Left ventricle myocardium inferior (tissue), 1 donor: Measurements from ENCODE around the gene DLX2. TPM values are rescaled to one million over a fixed set of nuclear protein-coding genes. Genes with fewer than 3 reads are reported as not detected.
A peak's percentile ranks its signal among the peaks of the same experiment; 100 is the strongest.

Experiments
- DNase-seq: peaks from one replicate; pipeline ENCODE4 v3.0.0-alpha.2; 2020
- H3K27ac ChIP-seq: fragments of 200-600 bp; replicated peaks from 2 replicates; pipeline ENCODE4 v1.8.0; 2021
- H3K27me3 ChIP-seq: fragments of 200-600 bp; 2 replicates; pipeline ENCODE4 v1.8.0; 2021; ENCODE audit warnings: low read depth
- H3K36me3 ChIP-seq: fragments of 200-600 bp; 2 replicates; pipeline ENCODE4 v1.8.0; 2021
- H3K4me1 ChIP-seq: fragments of 200-600 bp; 2 replicates; pipeline ENCODE4 v1.8.0; 2021
- H3K4me3 ChIP-seq: fragments of 200-600 bp; 2 replicates; pipeline ENCODE4 v1.8.0; 2021; ENCODE audit warnings: mild to moderate bottlenecking, moderate library complexity
- H3K9me3 ChIP-seq: fragments of 200-600 bp; replicated peaks from 2 replicates; pipeline ENCODE4 v1.8.0; 2021
- intact Hi-C: fragments of 100-400 bp; cut with micrococcal nuclease; formaldehyde crosslinking; loops from one replicate; pipeline ENCODE4 v1.11.0; 2022
- total RNA-seq: library from RNA; stranded (reverse); fragmentation: NEBNext Ultra II Directional; extraction: Animal tissue kit (Norgen Biotek cat#: 25700); gene quantifications from one replicate; pipeline ENCODE4 v1.2.1, GENCODE V29; 2021
- TF ChIP-seq, protein P1 (sequence below): fragments of 200-600 bp; IDR thresholded peaks from 2 replicates; pipeline ENCODE4 v1.8.0; 2021; ENCODE audit warnings: antibody characterized with exemption, mild to moderate bottlenecking, borderline replicate concordance
- donor health status: DM: no; HTN: yes; CAD: no; lungs with severe emphysema.

Gene DLX2
- total RNA-seq, 1 donor from 2014 or later, result not detected

DNA sequence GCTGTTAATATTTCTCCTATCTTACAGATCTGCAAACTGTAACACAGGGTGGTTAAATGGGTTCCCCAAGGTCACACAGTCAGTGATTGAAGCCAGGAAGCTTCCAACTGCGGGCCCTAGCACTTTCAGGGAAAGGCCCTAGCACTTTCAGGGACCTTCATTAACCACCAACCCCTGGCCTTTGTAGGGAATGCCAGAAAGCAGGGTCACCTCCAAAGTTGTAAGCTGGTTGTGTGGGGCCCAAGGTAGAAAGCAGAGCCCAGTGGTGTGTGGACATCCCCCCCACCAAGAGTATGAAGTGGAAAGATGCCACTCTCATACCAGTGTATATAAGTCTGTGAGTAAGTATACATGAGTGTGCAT is 4.4 kb downstream of the DLX2 start:
- Histone ChIP-seq H3K4me3 (no peak overlapping the region), H3K27ac (no peak overlapping the region), H3K4me1 (peaks cover 85% of the 10 kb centered on the region), H3K36me3 (no peaks in the 10 kb centered on the region), H3K9me3 (no peaks in the 10 kb centered on the region), H3K27me3 (peaks cover 100% of the 10 kb centered on the region)
- no peak for DNase-seq
- TF ChIP-seq, protein P1, sequence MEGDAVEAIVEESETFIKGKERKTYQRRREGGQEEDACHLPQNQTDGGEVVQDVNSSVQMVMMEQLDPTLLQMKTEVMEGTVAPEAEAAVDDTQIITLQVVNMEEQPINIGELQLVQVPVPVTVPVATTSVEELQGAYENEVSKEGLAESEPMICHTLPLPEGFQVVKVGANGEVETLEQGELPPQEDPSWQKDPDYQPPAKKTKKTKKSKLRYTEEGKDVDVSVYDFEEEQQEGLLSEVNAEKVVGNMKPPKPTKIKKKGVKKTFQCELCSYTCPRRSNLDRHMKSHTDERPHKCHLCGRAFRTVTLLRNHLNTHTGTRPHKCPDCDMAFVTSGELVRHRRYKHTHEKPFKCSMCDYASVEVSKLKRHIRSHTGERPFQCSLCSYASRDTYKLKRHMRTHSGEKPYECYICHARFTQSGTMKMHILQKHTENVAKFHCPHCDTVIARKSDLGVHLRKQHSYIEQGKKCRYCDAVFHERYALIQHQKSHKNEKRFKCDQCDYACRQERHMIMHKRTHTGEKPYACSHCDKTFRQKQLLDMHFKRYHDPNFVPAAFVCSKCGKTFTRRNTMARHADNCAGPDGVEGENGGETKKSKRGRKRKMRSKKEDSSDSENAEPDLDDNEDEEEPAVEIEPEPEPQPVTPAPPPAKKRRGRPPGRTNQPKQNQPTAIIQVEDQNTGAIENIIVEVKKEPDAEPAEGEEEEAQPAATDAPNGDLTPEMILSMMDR, result no peak
- intact Hi-C loops, result no loop called here

DNA sequence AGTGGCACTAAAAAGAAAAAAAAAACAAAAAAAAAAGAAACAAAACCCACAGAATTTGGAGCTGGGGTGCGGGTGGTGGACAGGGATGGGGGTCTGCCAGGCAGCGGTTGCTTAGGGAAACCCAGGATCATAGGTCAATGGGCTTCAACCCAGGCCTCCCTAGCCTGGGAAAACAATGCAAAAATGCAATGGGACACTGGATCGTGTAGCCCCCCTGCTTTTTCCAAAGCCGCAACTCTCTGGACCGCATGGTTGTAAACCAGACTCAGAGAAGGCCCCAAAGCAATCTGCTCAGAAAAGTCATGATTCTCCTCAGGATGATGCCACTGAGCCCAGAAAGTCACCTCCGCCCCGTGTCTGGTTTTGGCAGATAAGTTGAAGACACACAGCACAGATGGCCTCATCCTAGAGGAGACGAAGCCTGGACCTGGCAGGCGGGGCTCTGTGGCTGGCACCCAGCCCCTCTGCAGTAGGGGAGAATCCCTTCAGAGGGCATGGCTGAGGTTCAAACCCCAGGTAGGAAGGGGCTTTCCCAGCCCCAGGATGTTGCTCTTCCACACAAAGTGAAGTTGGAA is 5.1 kb downstream of the DLX2 start:
- Histone ChIP-seq H3K9me3 (no peaks in the 10 kb centered on the region), H3K4me3 (peak overlapping the region; percentile 62), H3K27me3 (peaks cover 100% of the 10 kb centered on the region), H3K27ac (no peak overlapping the region), H3K4me1 (peaks cover 79% of the 10 kb centered on the region), H3K36me3 (no peaks in the 10 kb centered on the region)
- TF ChIP-seq, protein P1, result no peak
- DNase-seq, result no peak
- intact Hi-C loops, result no loop called here

DNA sequence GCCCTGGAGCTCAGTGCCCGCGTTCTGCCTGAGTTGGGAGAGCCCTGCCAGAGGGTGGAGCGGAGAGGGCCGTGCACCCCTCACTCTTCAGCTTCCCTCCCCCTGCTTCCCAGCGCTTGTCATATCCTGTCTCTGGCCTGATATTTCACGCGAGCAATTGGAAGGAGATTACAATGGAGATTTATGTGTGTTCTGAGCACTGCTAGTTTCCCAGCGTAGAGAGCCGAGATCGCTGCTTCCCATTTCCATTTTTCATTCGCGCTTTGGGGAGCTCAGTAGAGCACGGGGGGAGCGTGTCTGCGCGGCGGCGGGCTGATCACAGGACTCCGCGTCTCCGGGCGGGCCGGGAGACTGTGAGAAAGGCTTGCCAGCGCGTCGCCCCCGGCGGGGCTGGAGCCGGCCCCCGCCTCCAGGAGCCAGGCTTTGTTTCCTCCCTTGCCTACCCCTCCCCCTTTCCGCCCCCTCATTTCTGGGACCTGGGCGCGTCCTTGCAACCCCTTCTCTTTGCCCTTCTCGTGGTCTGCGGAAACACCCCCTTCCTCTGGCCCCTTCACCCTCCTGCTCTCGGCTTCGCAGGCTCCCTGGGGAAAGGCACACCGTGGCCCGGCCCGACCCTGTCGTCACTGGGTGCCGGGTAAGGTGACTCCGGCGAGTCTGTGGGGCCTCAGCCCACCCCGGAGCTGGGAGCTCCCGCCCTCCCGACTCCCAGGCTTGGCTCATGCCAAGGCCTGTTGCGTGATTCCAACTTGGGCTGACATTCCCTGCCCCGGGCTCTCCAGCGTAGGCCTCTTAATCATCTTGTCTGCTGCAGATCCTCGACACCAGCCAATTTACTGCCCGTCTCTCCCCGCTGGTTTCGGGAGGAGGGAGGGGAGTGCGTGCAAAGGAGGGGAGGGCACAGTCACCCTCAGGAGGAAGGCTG is 5.8 kb downstream of the DLX2 start:
- Histone ChIP-seq H3K27me3 (peaks cover 100% of the 10 kb centered on the region), H3K36me3 (no peaks in the 10 kb centered on the region), H3K4me1 (peaks cover 71% of the 10 kb centered on the region), H3K9me3 (no peaks in the 10 kb centered on the region), H3K27ac (no peak overlapping the region), H3K4me3 (peak overlapping the region; percentile 62)
- DNase-seq, result no peak
- TF ChIP-seq, protein P1, result no peak
- intact Hi-C loops, result no loop called here

DNA sequence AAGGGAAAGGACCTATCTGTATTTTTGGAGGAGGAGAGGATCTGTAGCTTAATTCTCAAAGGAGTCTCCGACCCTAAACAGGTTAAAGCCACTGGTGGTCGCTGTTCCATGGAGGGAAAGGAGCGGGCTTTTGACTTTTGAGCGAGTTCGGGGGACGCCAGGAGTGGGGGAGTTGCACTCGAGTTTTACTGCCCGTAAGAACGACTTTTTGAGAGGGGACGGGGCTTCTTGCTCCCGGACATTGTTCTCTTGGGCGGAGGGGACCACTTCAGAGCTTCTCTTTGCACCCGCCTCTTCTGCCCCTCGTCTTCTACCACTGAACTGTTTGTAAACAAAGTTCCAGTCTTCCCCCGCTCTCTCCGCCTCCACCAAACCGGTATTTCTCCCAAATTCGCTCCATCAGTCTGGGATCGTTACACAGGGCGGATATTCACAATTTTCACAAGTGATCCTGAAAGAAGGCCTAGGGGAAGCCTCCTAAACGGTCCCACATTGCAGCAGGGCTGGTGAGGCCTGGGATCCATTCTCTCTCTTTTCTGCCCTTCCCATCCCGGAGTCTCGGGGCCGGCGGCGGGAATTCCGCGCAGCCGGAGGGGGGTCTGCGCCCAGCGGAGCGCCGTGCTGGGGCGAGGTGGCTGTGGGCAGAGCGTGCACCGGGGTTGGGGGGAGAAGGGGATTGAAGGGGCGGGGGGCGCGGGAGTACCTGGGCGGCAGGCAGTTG is 6.6 kb downstream of the DLX2 start:
- no peak for DNase-seq
- TF ChIP-seq, protein P1, result no peak
- Histone ChIP-seq H3K4me1 (peaks cover 63% of the 10 kb centered on the region), H3K9me3 (no peaks in the 10 kb centered on the region), H3K4me3 (peak overlapping the region; percentile 62), H3K27ac (no peak overlapping the region), H3K27me3 (peaks cover 100% of the 10 kb centered on the region), H3K36me3 (no peaks in the 10 kb centered on the region)
- intact Hi-C loops, result no loop called here

DNA sequence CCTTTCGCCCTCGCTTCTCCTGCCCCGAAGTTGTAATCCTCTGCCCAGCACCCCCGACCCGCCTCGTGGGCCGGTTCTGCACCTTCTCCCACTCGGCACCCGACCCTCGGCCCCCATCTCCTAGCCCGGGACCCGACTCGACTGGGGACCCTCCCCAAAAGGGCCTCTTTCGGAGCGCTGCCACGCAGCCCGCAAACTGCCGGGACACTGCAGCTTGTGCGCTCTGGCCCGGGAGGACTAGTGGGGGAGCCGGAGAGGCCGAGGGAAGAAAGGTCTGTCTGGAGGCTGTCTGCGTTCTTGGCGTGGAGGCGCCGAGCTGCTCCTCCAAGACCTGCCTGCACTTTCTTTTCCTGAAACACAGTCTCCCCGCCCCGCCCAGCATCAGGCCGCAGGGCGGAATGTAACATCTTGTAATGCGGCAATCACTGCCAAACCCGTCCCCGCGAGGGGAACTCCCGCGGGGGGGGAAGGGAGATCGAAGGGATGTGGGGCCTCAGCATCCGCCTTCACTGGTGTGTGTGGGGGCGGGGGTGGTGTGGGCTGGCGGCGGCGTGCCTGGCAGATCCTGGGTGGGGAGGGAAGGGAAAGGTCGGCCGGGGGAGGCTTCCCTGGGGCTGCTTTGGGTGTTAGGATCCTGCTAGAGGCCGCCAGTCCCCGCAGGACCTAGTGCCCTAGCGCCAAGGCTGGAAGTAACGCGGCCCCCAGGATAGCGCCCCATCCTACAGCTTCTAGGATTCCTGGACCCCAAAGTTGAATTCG is 7.4 kb downstream of the DLX2 start:
- no peaks in the 10 kb centered on the region for H3K36me3 ChIP-seq
- TF ChIP-seq, protein P1, result no peak
- peaks cover 100% of the 10 kb centered on the region for H3K27me3 ChIP-seq
- intact Hi-C loops, result no loop called here
- peak overlapping the region; percentile 62 for H3K4me3 ChIP-seq
- peaks cover 55% of the 10 kb centered on the region for H3K4me1 ChIP-seq
- peak; percentile 28 for DNase-seq
- H3K27ac ChIP-seq, result no peak overlapping the region
- H3K9me3 ChIP-seq, result no peaks in the 10 kb centered on the region
